ENCODE data around the gene RPL27A. TPM values are rescaled to one million over a fixed set of nuclear protein-coding genes. Genes with fewer than 3 reads are reported as not detected.

The RPL27A gene
- total RNA-seq, 4 donors from 2014 or later, result 800 to 945 (median 825) TPM

DNA sequence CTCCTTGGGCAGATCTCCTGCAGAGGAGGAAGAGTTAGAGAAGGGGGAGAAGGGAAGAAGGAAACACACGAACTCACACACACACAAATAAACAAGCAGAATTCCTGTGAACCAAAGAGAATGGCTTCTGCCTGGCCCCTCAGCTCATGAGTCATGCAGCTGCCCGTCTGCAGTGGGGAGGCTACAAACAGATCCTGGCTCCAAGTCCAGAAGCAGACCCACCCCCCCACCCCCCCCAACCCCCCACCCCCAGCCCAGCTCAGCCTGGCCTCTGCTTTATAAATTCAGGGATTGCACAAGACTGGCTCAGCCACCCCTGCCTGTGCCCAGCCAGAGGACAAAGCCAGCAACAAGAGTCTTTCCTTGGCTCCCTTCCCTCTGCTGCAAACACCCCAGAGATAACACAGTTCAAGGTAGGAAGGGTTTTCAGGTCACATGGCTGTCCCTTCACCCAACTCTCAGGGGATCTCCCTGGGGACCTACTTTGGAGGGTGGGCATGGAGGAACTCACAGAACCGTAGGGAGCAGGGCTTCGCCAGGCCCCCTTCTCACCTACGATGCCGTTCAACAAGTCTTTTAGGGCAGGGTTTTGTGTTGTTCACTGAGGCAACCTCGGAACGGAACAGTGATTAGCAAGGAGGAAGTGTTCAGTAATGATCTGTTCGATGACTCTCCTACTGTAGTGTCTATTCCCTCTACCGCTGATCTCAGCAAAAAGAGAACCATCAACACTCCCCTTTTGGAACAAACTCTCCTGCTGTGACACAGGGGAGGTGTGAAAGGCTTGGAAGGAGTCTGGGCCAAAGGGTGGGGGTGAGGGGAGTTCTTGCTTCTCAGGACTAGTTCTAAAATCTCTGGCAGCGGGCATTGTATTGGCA, 35.5 kb downstream of the RPL27A start:
- H3K4me1 ChIP-seq, result peaks cover 0 to 91% (median 67%) of the 10 kb centered on the region in 4 donors

GRCh38 chr11:8719211-8719649, 36.6 kb downstream of the RPL27A start:
- Histone ChIP-seq H3K9me3 (no peaks in the 10 kb centered on the region), H3K27ac (peak overlapping the region; percentile 67 to 92 (median 82)), H3K4me3 (no peak overlapping the region), H3K27me3 (no peaks in the 10 kb centered on the region), H3K36me3 (peaks cover 0 to 22% (median 0%) of the 10 kb centered on the region in 3 donors), H3K4me1 (peaks cover 0 to 91% (median 66%) of the 10 kb centered on the region in 4 donors)
- peak in 1 of 2 donors; percentile 41 for DNase-seq (ENCODE audit: low spot score in 2 of 2)
- WGBS, 2 donors, result 6 to 25% methylated on average over 4 of the region's 4 CpGs
- TF ChIP-seq POLR2A (IDR thresholded peaks at IDR 0.05), result no peak
- TF ChIP-seq EP300 (IDR thresholded peaks at IDR 0.05), result peak in 1 of 2 donors; percentile 64
- no peak for TF ChIP-seq CTCF (IDR thresholded peaks at IDR 0.05)

More for the DNA sequence above, 35.5 kb downstream of the RPL27A start:
- TF ChIP-seq EP300 (IDR thresholded peaks at IDR 0.05) (peak in 1 of 2 donors; percentile 44), POLR2A (IDR thresholded peaks at IDR 0.05) (no peak), CTCF (IDR thresholded peaks at IDR 0.05) (no peak)
- no peaks in the 10 kb centered on the region for H3K27me3 ChIP-seq
- peaks cover 0 to 30% (median 0%) of the 10 kb centered on the region in 3 donors for H3K36me3 ChIP-seq
- no peak overlapping the region for H3K4me3 ChIP-seq
- no peaks in the 10 kb centered on the region for H3K9me3 ChIP-seq
- 28 to 39% methylated on average over 10 to 11 of the region's 11 CpGs for WGBS, 2 donors
- peak in 1 of 2 donors; percentile 23 for DNase-seq (ENCODE audit: low spot score in 2 of 2)
- H3K27ac ChIP-seq, result peak overlapping the region; percentile 77 to 92 (median 82)

DNA sequence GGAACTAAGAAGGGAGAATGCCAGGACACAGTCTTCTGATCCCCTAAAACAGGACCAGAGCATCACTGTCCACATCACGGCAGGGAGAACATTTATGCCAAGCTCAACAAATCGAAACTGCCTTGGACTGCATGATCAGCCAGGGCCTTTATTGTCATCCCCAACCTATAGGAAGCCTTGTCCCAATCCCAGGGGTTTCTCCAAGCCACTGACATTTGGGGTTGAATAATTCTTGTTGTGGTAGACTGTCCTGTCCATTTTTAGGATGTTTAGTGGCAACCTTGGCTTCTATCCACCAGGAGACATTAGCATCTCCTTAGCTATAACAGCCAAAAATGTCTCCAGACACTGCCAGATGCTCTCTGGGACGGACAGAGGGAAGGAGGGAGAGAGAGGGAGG, 37.1 kb downstream of the RPL27A start:
- no peak for DNase-seq (ENCODE audit: low spot score in 2 of 2)
- peaks cover 0 to 86% (median 62%) of the 10 kb centered on the region in 4 donors for H3K4me1 ChIP-seq
- H3K4me3 ChIP-seq, result no peak overlapping the region
- 47 to 61% methylated on average over 3 of the region's 3 CpGs for WGBS, 2 donors
- TF ChIP-seq POLR2A (IDR thresholded peaks at IDR 0.05) (no peak), CTCF (IDR thresholded peaks at IDR 0.05) (no peak), EP300 (IDR thresholded peaks at IDR 0.05) (no peak)
- H3K27me3 ChIP-seq, result no peaks in the 10 kb centered on the region
- H3K27ac ChIP-seq, result peak overlapping the region; percentile 67 to 92 (median 82)
- H3K9me3 ChIP-seq, result no peaks in the 10 kb centered on the region
- peaks cover 0 to 22% (median 0%) of the 10 kb centered on the region in 3 donors for H3K36me3 ChIP-seq

DNA sequence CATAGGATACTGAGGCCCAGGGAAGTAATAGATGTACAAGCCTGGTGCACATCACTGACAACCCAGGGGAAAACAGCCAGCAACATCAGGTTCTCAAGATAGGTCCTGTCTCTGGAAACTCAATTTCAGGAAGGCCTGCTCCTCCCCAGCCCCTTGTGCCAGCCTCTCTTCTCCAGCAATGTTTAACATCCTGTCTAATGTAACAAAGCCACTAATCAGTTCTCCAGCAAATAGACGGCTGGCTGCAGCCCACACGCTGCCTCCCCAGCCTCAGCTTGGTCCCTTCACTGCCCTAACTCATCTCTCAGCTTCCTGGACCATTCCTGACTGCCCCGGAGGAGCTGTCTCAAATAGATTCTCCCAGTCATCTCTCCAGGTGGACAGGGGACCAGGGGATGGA, 37.8 kb downstream of the RPL27A start:
- no peak for DNase-seq (ENCODE audit: low spot score in 2 of 2)
- WGBS, 2 donors, result 44 to 49% methylated on average over 3 of the region's 3 CpGs
- H3K4me1 ChIP-seq, result peaks cover 0 to 80% (median 58%) of the 10 kb centered on the region in 4 donors
- H3K27me3 ChIP-seq, result no peaks in the 10 kb centered on the region
- peaks cover 0 to 23% (median 0%) of the 10 kb centered on the region in 3 donors for H3K36me3 ChIP-seq
- no peaks in the 10 kb centered on the region for H3K9me3 ChIP-seq
- peak overlapping the region; percentile 27 to 92 (median 82) for H3K27ac ChIP-seq
- TF ChIP-seq CTCF (IDR thresholded peaks at IDR 0.05), result no peak
- no peak for TF ChIP-seq POLR2A (IDR thresholded peaks at IDR 0.05)
- TF ChIP-seq EP300 (IDR thresholded peaks at IDR 0.05), result no peak
- H3K4me3 ChIP-seq, result no peak overlapping the region
